Measurements from ENCODE around the gene CREM. TPM values are rescaled to one million over a fixed set of nuclear protein-coding genes. Genes with fewer than 3 reads are reported as not detected.

Gene CREM
- total and polyA plus RNA-seq, 2 of the 8 experiments (the other 6 are each of a cell fraction or from before 2014, with no cell fraction given), result 18.7 to 21.9 TPM

DNA sequence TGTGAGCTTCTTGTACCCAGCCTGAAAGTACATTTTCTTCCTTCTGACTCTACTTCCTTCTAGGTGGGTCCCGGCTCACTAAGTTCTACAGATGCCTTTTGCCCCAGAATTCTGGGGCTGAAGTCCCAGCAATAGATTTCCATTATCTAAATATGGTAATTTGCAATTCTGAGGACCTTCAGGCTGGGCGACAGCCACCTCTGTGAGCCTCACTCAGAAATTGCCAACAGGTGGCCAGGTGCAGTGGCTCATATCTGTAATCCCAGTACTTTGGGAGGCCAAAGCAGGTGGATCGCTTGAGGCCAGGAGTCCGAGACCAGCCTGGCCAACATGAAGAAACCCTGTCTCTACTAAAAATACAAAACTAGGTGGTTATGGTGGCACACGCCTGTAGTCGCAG is 23.7 kb downstream of the CREM start (continued):
- TF ChIP-seq, protein P1, sequence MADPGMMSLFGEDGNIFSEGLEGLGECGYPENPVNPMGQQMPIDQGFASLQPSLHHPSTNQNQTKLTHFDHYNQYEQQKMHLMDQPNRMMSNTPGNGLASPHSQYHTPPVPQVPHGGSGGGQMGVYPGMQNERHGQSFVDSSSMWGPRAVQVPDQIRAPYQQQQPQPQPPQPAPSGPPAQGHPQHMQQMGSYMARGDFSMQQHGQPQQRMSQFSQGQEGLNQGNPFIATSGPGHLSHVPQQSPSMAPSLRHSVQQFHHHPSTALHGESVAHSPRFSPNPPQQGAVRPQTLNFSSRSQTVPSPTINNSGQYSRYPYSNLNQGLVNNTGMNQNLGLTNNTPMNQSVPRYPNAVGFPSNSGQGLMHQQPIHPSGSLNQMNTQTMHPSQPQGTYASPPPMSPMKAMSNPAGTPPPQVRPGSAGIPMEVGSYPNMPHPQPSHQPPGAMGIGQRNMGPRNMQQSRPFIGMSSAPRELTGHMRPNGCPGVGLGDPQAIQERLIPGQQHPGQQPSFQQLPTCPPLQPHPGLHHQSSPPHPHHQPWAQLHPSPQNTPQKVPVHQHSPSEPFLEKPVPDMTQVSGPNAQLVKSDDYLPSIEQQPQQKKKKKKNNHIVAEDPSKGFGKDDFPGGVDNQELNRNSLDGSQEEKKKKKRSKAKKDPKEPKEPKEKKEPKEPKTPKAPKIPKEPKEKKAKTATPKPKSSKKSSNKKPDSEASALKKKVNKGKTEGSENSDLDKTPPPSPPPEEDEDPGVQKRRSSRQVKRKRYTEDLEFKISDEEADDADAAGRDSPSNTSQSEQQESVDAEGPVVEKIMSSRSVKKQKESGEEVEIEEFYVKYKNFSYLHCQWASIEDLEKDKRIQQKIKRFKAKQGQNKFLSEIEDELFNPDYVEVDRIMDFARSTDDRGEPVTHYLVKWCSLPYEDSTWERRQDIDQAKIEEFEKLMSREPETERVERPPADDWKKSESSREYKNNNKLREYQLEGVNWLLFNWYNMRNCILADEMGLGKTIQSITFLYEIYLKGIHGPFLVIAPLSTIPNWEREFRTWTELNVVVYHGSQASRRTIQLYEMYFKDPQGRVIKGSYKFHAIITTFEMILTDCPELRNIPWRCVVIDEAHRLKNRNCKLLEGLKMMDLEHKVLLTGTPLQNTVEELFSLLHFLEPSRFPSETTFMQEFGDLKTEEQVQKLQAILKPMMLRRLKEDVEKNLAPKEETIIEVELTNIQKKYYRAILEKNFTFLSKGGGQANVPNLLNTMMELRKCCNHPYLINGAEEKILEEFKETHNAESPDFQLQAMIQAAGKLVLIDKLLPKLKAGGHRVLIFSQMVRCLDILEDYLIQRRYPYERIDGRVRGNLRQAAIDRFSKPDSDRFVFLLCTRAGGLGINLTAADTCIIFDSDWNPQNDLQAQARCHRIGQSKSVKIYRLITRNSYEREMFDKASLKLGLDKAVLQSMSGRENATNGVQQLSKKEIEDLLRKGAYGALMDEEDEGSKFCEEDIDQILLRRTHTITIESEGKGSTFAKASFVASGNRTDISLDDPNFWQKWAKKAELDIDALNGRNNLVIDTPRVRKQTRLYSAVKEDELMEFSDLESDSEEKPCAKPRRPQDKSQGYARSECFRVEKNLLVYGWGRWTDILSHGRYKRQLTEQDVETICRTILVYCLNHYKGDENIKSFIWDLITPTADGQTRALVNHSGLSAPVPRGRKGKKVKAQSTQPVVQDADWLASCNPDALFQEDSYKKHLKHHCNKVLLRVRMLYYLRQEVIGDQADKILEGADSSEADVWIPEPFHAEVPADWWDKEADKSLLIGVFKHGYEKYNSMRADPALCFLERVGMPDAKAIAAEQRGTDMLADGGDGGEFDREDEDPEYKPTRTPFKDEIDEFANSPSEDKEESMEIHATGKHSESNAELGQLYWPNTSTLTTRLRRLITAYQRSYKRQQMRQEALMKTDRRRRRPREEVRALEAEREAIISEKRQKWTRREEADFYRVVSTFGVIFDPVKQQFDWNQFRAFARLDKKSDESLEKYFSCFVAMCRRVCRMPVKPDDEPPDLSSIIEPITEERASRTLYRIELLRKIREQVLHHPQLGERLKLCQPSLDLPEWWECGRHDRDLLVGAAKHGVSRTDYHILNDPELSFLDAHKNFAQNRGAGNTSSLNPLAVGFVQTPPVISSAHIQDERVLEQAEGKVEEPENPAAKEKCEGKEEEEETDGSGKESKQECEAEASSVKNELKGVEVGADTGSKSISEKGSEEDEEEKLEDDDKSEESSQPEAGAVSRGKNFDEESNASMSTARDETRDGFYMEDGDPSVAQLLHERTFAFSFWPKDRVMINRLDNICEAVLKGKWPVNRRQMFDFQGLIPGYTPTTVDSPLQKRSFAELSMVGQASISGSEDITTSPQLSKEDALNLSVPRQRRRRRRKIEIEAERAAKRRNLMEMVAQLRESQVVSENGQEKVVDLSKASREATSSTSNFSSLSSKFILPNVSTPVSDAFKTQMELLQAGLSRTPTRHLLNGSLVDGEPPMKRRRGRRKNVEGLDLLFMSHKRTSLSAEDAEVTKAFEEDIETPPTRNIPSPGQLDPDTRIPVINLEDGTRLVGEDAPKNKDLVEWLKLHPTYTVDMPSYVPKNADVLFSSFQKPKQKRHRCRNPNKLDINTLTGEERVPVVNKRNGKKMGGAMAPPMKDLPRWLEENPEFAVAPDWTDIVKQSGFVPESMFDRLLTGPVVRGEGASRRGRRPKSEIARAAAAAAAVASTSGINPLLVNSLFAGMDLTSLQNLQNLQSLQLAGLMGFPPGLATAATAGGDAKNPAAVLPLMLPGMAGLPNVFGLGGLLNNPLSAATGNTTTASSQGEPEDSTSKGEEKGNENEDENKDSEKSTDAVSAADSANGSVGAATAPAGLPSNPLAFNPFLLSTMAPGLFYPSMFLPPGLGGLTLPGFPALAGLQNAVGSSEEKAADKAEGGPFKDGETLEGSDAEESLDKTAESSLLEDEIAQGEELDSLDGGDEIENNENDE (IDR thresholded peaks at IDR 0.05; ENCODE audit: insufficient replicate concordance, low read length), result no peak
- TF ChIP-seq EGR1 (IDR thresholded peaks at IDR 0.05; ENCODE audit: borderline replicate concordance, low read depth, low read length), result no peak
- no peak for TF ChIP-seq SIRT6 (IDR thresholded peaks at IDR 0.05; ENCODE audit: low read length)
- no peak for TF ChIP-seq MAFK (IDR thresholded peaks at IDR 0.05; ENCODE audit: low read depth, low read length)
- TF ChIP-seq KDM5A (IDR thresholded peaks at IDR 0.05; ENCODE audit: low read length), result no peak
- no peak for TF ChIP-seq SP1 (IDR thresholded peaks at IDR 0.05; ENCODE audit: low read depth, low read length)
- TF ChIP-seq ZNF274 (IDR thresholded peaks at IDR 0.05; ENCODE audit: borderline replicate concordance, extremely low read depth, low read length), result no peak
